ENCODE data around the gene KRT77. TPM values are rescaled to one million over a fixed set of nuclear protein-coding genes. Genes with fewer than 3 reads are reported as not detected.

KRT77 gene
- total and polyA plus RNA-seq, 10 of the 15 experiments (the other 5 are each of a cell fraction or from before 2014, with no cell fraction given): not detected

- H3K27me3 ChIP-seq (replicated peaks in 1 of 2; ENCODE audit: control insufficient read depth in 2 of 2, insufficient read depth in 2 of 2, low read length in 1 of 2): peaks cover 3 to 4% of the 10 kb centered on the region in 2 experiments; a peak in 2 of 4 replicates
- no peak overlapping the region for H2AFZ ChIP-seq (ENCODE audit: control insufficient read depth, low read depth, low read length)
- intact Hi-C loops (cut with micrococcal nuclease; ENCODE audit: unreplicated experiment): no loop called here
- ChIA-PET POLR2A (no interaction called here), SMC1A (ENCODE audit: uncharacterized antibody, unreplicated experiment) (no interaction called here), CTCF (no interaction called here), RAD21 (ENCODE audit: unreplicated experiment) (no interaction called here)
- no peaks in the 10 kb centered on the region for H3K9me3 ChIP-seq (replicated peaks; ENCODE audit: control insufficient read depth, insufficient read depth, low read length)
- no peaks in the 10 kb centered on the region for H3K4me1 ChIP-seq (ENCODE audit: control insufficient read depth, insufficient read depth, low read length)
- no peak for FAIRE-seq
- H3K79me2 ChIP-seq (ENCODE audit: control insufficient read depth, insufficient read depth, low read length): no peaks in the 10 kb centered on the region
- H3K36me3 ChIP-seq (ENCODE audit: control insufficient read depth in 2 of 2, insufficient read depth in 2 of 2, low read length in 1 of 2): no peaks in the 10 kb centered on the region
- H3K27ac ChIP-seq (ENCODE audit: control insufficient read depth, insufficient read depth): no peak overlapping the region
- no peak for TF ChIP-seq TAF1 (IDR thresholded peaks at IDR 0.05; ENCODE audit: borderline replicate concordance, low read depth, low read length)
- TF ChIP-seq DPF2 (IDR thresholded peaks at IDR 0.05): no peak
- no peak for TF ChIP-seq SMARCA5 (IDR thresholded peaks at IDR 0.05)
- TF ChIP-seq BRCA1 (IDR thresholded peaks at IDR 0.05; ENCODE audit: low read depth, low read length): no peak
- TF ChIP-seq ZNF384 (IDR thresholded peaks at IDR 0.05; ENCODE audit: borderline replicate concordance, low read depth, low read length): no peak
- no peak for TF ChIP-seq BHLHE40 (IDR thresholded peaks at IDR 0.05; ENCODE audit: borderline replicate concordance in 1 of 2, low read depth in 2 of 2, low read length in 1 of 2)
- TF ChIP-seq ZNF622 (IDR thresholded peaks at IDR 0.05): no peak
- no peak for TF ChIP-seq HDAC2 (IDR thresholded peaks at IDR 0.05)
- no peak for TF ChIP-seq ZSCAN29 (IDR thresholded peaks at IDR 0.05)
- under 1% methylated on average over 7 of the region's 7 CpGs for WGBS (ENCODE audit: insufficient coverage, insufficient replicate concordance, low lambda C conversion rate, missing lambda C conversion rate)
- in situ Hi-C loops (cut with MboI): no loop called here
- no peak for DNase-seq (ENCODE audit: low read depth, low spot score)
- no peak overlapping the region for H3K9ac ChIP-seq (ENCODE audit: control insufficient read depth, insufficient read depth, low read length)
- no peak for ATAC-seq
- BruUV-seq (replicated peaks): no TSS peak
- H3K4me2 ChIP-seq (ENCODE audit: control insufficient read depth, insufficient read depth): no peak overlapping the region
- no peaks in the 10 kb centered on the region for H4K20me1 ChIP-seq (ENCODE audit: control insufficient read depth, insufficient read depth)
- no peak overlapping the region for H3K4me3 ChIP-seq
These were observed 43.9 kb downstream of the KRT77 start for GRCh38 chr12:52659395-52659794.

GRCh38 chr12:52658196-52658595 lies 45.1 kb downstream of the KRT77 start:
- H3K27me3 ChIP-seq (replicated peaks in 1 of 2; ENCODE audit: control insufficient read depth in 2 of 2, insufficient read depth in 2 of 2, low read length in 1 of 2): peaks cover 3 to 4% of the 10 kb centered on the region in 2 experiments; a peak in 2 of 4 replicates
- WGBS (ENCODE audit: insufficient coverage, insufficient replicate concordance, low lambda C conversion rate, missing lambda C conversion rate): 29% methylated on average over 4 of the region's 4 CpGs
- SMC1A ChIA-PET (ENCODE audit: uncharacterized antibody, unreplicated experiment): no interaction called here
- no peaks in the 10 kb centered on the region for H3K9me3 ChIP-seq (replicated peaks; ENCODE audit: control insufficient read depth, insufficient read depth, low read length)
- H4K20me1 ChIP-seq (ENCODE audit: control insufficient read depth, insufficient read depth): no peaks in the 10 kb centered on the region
- no peak overlapping the region for H3K9ac ChIP-seq (ENCODE audit: control insufficient read depth, insufficient read depth, low read length)
- RAD21 ChIA-PET (ENCODE audit: unreplicated experiment): no interaction called here
- no peak overlapping the region for H3K27ac ChIP-seq (ENCODE audit: control insufficient read depth, insufficient read depth)
- H3K4me1 ChIP-seq (ENCODE audit: control insufficient read depth, insufficient read depth, low read length): no peaks in the 10 kb centered on the region
- no peaks in the 10 kb centered on the region for H3K79me2 ChIP-seq (ENCODE audit: control insufficient read depth, insufficient read depth, low read length)
- H3K4me2 ChIP-seq (ENCODE audit: control insufficient read depth, insufficient read depth): no peak overlapping the region
- POLR2A ChIA-PET: no interaction called here
- H3K36me3 ChIP-seq (ENCODE audit: control insufficient read depth in 2 of 2, insufficient read depth in 2 of 2, low read length in 1 of 2): no peaks in the 10 kb centered on the region
- CTCF ChIA-PET: no interaction called here
- FAIRE-seq (no peak), DNase-seq (ENCODE audit: low read depth, low spot score) (no peak), ATAC-seq (no peak)
- in situ Hi-C loops (cut with MboI) (no loop called here), intact Hi-C loops (cut with micrococcal nuclease; ENCODE audit: unreplicated experiment) (no loop called here)
- H3K4me3 ChIP-seq: no peak overlapping the region
- no peak overlapping the region for H2AFZ ChIP-seq (ENCODE audit: control insufficient read depth, low read depth, low read length)
- no TSS peak for BruUV-seq (replicated peaks)
- TF ChIP-seq GATAD2B (conservative IDR thresholded peaks at IDR 0.05; ENCODE audit: low read depth): no peak
- no peak for TF ChIP-seq TCF3 (IDR thresholded peaks at IDR 0.05; ENCODE audit: borderline replicate concordance, insufficient read depth, low read depth, low read length)
- no peak for TF ChIP-seq KAT2A (conservative IDR thresholded peaks at IDR 0.05; ENCODE audit: control insufficient read depth, low read depth, low read length)
- no peak for TF ChIP-seq ATF3 (IDR thresholded peaks at IDR 0.05; ENCODE audit: borderline replicate concordance, extremely low read depth, low read depth, low read length)
- TF ChIP-seq SMARCA5 (IDR thresholded peaks at IDR 0.05): no peak
- TF ChIP-seq IRF3 (IDR thresholded peaks at IDR 0.05): no peak
- no peak for TF ChIP-seq YY1 (IDR thresholded peaks at IDR 0.05; ENCODE audit: low read depth, low read length)
- TF ChIP-seq ZNF274 (IDR thresholded peaks at IDR 0.05; ENCODE audit: insufficient read depth, insufficient read length): no peak
- no peak for TF ChIP-seq MYC (IDR thresholded peaks at IDR 0.05; ENCODE audit: insufficient read depth, insufficient read length, insufficient replicate concordance, low read length, severe bottlenecking)
- no peak for TF ChIP-seq SIX5 (IDR thresholded peaks at IDR 0.05; ENCODE audit: low read depth, low read length, severe bottlenecking)
- no peak for TF ChIP-seq NR2C1 (IDR thresholded peaks at IDR 0.05)

Data from GM12878 (cell line).